IPS-20b (cell line): Measurements from ENCODE around the gene MYO1E.

ENCODE experiments used
- H3K27ac ChIP-seq: one replicate; pipeline ENCODE4 v1.5.1; 2013; ENCODE audit warnings: low read length
- H3K27me3 ChIP-seq: 2 replicates; pipeline ENCODE4 v1.6.1; 2013; ENCODE audit warnings: mild to moderate bottlenecking, low read length, inconsistent platforms; ENCODE audit not compliant: insufficient read depth
- H3K36me3 ChIP-seq: 2 replicates; pipeline ENCODE4 v1.6.1; 2013; ENCODE audit warnings: low read depth, mild to moderate bottlenecking, inconsistent platforms, low read length, moderate library complexity; ENCODE audit not compliant: insufficient read depth
- H3K4me1 ChIP-seq: 2 replicates; pipeline ENCODE4 v1.6.1; 2013; ENCODE audit warnings: mild to moderate bottlenecking, control low read depth, inconsistent platforms, low read length, moderate library complexity; ENCODE audit not compliant: insufficient read depth
- H3K4me3 ChIP-seq: 2 replicates; pipeline ENCODE4 v1.5.1; 2013; ENCODE audit warnings: mild to moderate bottlenecking, low read length, inconsistent platforms
- H3K9ac ChIP-seq: 2 replicates; pipeline ENCODE4 v1.6.1; 2013; ENCODE audit warnings: low read depth, mild to moderate bottlenecking, inconsistent platforms, low read length, moderate library complexity
- H3K9me3 ChIP-seq: 2 replicates; pipeline ENCODE4 v1.6.1; 2013; ENCODE audit warnings: mild to moderate bottlenecking, low read depth, low read length, inconsistent platforms; ENCODE audit not compliant: insufficient read depth

The MYO1E gene

DNA sequence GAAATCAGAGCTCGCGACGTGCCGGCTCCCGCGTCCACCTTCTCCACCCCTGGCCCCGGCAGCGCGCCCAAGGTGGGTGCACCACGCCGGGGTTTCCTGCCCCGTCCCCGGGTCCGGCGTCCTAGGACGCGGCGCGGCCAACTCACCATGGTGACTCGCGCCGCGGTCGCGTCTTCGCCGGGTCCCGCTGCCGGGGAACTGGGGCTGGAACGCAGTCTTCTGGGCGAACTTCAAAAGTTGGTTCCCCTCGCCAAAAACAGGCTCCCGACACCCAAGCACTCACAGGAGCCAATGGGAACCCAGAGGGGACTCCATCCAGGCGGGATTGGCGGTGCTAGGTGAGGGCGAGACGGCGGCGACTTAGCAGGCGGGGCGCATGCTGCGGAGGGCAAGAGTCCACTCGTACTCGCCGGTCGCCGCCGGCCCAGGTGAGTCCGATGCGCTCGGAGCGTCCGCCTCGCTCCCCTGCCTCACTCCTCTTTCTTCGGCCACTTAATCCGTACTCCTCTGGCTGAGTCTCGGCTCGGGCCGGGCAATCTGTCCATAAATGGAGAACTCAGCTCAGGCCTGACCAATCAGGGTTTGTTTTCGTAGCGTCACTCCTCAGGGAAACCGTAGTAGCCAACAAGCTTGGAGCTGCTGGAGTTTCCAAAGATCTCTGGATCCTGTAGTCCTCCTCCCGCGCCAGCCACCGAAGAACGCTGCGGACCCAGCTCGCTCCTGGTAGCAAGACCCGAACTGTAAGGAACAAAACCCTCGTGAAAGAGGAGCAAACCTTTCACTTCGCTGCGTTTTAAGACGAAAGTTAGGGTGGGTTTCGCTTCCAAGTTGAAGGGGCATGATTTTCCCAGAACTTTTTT, at the start of gene MYO1E:
Gene MYO1E, minus strand, starts transcription at position 520 of the 860 bp plus-strand sequence. Its CDS starts 371 bp downstream, at position 149.
- Histone ChIP-seq H3K9ac (peak within 1 kb of the TSS; percentile 87), H3K27ac (peak within 1 kb of the TSS; percentile 45), H3K27me3 (peaks cover 16% of the 10 kb centered on the region; the same call in 1 of the 2 replicates)

DNA sequence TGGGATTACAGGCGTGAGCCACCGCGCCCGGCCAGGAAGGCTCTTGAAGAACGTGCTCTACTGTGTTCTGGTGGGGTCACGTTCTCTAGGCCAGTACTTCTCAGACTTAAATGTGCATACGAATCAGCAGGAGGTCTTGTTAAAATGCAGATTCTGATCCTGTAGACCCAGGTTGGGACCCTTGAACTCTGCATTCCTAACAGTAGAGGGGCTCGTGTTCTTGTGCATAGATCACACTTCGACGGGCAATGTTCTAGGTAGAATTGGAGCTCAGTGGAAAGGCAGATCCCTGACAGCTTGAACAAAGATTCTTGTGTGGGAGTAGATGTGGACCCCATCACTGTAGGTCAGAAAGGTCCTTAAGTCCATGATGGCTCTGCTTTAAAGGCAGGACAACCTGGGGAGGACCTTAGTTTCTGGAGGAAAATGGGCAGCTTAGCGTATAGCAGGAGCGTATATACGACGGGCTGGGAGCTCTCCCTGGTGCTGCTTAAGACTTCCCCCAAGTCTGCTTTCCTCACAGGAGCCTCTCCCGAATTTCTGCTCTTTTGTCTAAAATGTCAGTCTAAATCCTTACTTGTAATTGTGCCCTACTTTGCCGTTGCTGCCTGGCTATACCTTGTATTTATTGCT, 48.4 kb upstream of the MYO1E start:
- Histone ChIP-seq H3K27ac (no peak overlapping the region), H3K27me3 (peaks cover 22% of the 10 kb centered on the region), H3K4me1 (peaks cover 5% of the 10 kb centered on the region; the same call in 1 of the 2 replicates), H3K36me3 (no peaks in the 10 kb centered on the region), H3K9me3 (no peaks in the 10 kb centered on the region), H3K4me3 (no peak overlapping the region), H3K9ac (no peak overlapping the region)

More for the DNA sequence above, at the start of gene MYO1E:
- peak within 1 kb of the TSS; percentile 75 for H3K4me3 ChIP-seq
- peaks cover 5% of the 10 kb centered on the region; the same call in 1 of the 2 replicates for H3K4me1 ChIP-seq
- no peaks in the 10 kb centered on the region for H3K9me3 ChIP-seq
- H3K36me3 ChIP-seq, result no peaks in the 10 kb centered on the region

GRCh38 chr15:59420108-59420507, 47.4 kb upstream of the MYO1E start:
- Histone ChIP-seq H3K27ac (no peak overlapping the region), H3K9me3 (no peaks in the 10 kb centered on the region), H3K36me3 (no peaks in the 10 kb centered on the region), H3K4me1 (peaks cover 5% of the 10 kb centered on the region; the same call in 1 of the 2 replicates), H3K4me3 (no peak overlapping the region; the same call in 1 of the 2 replicates), H3K9ac (no peak overlapping the region), H3K27me3 (peaks cover 22% of the 10 kb centered on the region)

GRCh38 chr15:59419170-59419569, 46.5 kb upstream of the MYO1E start:
- no peaks in the 10 kb centered on the region for H3K9me3 ChIP-seq
- peaks cover 16% of the 10 kb centered on the region for H3K27me3 ChIP-seq
- H3K4me1 ChIP-seq, result peaks cover 5% of the 10 kb centered on the region; the same call in 1 of the 2 replicates
- no peak overlapping the region for H3K9ac ChIP-seq
- no peak overlapping the region for H3K4me3 ChIP-seq
- no peaks in the 10 kb centered on the region for H3K36me3 ChIP-seq
- H3K27ac ChIP-seq, result no peak overlapping the region

DNA sequence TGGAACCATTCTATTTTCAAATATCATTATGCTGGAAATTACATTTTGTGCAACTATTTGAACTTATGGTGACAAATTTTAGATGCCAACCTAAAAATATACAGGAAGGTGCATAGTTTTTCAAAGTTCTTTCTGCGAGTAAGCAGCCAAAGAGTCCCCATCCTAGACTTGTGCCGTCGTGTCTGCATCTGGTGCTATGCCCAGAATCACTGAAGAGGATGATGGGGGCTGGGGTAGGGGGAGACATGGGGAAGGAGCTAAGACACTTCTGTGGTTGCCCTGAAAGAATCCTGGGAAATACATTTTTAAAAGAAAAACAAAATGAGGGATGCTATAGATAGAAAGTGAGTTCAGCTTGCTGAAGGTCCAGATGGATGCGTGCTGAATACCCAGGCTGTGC, 44.1 kb upstream of the MYO1E start:
- H3K36me3 ChIP-seq, result no peaks in the 10 kb centered on the region

GRCh38 chr15:59413577-59413976, 40.9 kb upstream of the MYO1E start:
- H3K9ac ChIP-seq, result no peak overlapping the region
- H3K27ac ChIP-seq, result no peak overlapping the region
- no peaks in the 10 kb centered on the region for H3K4me1 ChIP-seq
- no peak overlapping the region for H3K4me3 ChIP-seq
- no peaks in the 10 kb centered on the region for H3K36me3 ChIP-seq
- H3K27me3 ChIP-seq, result no peaks in the 10 kb centered on the region; the same call in 1 of the 2 replicates
- no peaks in the 10 kb centered on the region for H3K9me3 ChIP-seq

More for the DNA sequence above, 44.1 kb upstream of the MYO1E start:
- Histone ChIP-seq H3K27me3 (peaks cover 15% of the 10 kb centered on the region), H3K4me1 (peaks cover 5% of the 10 kb centered on the region; the same call in 1 of the 2 replicates), H3K9ac (no peak overlapping the region), H3K4me3 (no peak overlapping the region), H3K27ac (no peak overlapping the region), H3K9me3 (no peaks in the 10 kb centered on the region)

DNA sequence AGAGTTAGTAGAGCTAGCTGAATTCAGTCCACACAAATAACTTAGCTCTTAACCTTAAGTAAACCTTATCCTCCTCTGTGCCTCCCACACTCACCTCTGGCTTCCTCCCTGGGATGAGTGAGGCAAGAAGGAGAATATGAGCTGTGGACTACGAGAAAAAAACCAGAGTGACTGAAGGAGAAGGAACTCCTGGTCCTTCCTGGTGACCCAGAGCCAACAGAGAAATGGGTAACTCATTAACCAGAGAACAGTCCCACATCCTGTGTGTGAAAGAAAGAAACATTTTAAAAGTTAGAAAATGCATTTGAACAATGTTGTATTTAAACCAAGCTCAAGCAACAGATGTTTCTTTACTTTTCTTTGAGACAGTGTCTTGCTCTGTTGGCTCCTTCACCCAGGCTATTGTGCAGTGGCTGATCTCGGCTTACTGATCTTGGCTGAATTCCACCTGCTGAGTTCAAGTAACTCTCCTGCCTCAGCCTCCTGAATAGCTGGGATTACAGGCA, 37.8 kb upstream of the MYO1E start:
- H3K4me3 ChIP-seq, result no peak overlapping the region
- H3K9ac ChIP-seq, result no peak overlapping the region
- H3K27ac ChIP-seq, result no peak overlapping the region
- H3K36me3 ChIP-seq, result no peaks in the 10 kb centered on the region
- no peaks in the 10 kb centered on the region for H3K4me1 ChIP-seq
- no peaks in the 10 kb centered on the region for H3K9me3 ChIP-seq
- H3K27me3 ChIP-seq, result no peaks in the 10 kb centered on the region; the same call in 1 of the 2 replicates

- Histone ChIP-seq H3K4me1 (peaks cover 5% of the 10 kb centered on the region; the same call in 1 of the 2 replicates), H3K4me3 (no peak overlapping the region), H3K9me3 (no peaks in the 10 kb centered on the region), H3K9ac (no peak overlapping the region), H3K27ac (no peak overlapping the region), H3K27me3 (peaks cover 15% of the 10 kb centered on the region), H3K36me3 (no peaks in the 10 kb centered on the region)
Measured at GRCh38 chr15:59407946-59408345, 35.3 kb upstream of the MYO1E start.

GRCh38 chr15:59406446-59406845, 33.8 kb upstream of the MYO1E start:
- Histone ChIP-seq H3K4me3 (no peak overlapping the region), H3K4me1 (peaks cover 13% of the 10 kb centered on the region; the same call in 1 of the 2 replicates), H3K9ac (no peak overlapping the region), H3K27ac (no peak overlapping the region), H3K36me3 (no peaks in the 10 kb centered on the region), H3K9me3 (no peaks in the 10 kb centered on the region), H3K27me3 (peaks cover 19% of the 10 kb centered on the region)

GRCh38 chr15:59405079-59405478, 32.4 kb upstream of the MYO1E start:
- H3K9ac ChIP-seq, result no peak overlapping the region
- no peaks in the 10 kb centered on the region for H3K36me3 ChIP-seq
- H3K9me3 ChIP-seq, result no peaks in the 10 kb centered on the region
- H3K4me3 ChIP-seq, result no peak overlapping the region
- H3K4me1 ChIP-seq, result peaks cover 18% of the 10 kb centered on the region; the same call in 1 of the 2 replicates
- H3K27me3 ChIP-seq, result peaks cover 26% of the 10 kb centered on the region
- H3K27ac ChIP-seq, result no peak overlapping the region

DNA sequence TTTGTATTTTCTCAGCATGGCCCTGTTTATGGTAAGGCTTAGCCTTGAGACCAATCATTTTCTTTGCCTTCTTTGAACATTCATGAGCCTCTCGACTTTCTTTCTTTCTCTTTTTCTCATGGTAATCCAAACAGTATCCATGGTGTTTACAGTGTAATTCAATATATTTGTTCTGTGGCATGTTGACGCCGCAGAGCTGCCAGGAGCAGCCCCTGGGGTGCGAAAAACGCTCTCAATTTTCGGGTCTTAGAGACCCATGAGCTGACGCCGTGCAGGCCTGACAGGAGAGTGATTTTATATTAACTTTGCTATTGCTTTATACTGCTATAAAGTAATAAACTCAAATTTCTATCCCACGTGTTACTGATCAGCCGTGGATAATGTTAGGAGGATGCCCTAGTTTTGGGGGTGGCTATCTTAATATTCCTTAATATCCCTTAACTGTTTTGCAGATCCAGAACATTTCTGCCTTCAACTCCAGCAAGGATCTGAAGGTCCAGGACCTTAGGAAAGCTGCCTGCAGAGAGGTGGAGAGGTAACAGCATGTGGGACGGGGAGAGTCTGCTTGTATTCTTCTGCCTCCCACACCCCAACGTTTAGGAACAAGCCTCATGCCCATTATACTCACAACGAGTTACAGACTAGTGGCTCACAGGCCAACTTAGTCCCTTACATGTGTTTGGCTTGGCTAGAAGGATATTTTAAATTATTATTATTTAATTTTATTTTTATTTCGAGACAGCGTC, 29.3 kb upstream of the MYO1E start:
- no peaks in the 10 kb centered on the region for H3K36me3 ChIP-seq
- H3K4me1 ChIP-seq, result peaks cover 18% of the 10 kb centered on the region; the same call in 1 of the 2 replicates
- H3K9me3 ChIP-seq, result no peaks in the 10 kb centered on the region
- no peak overlapping the region for H3K4me3 ChIP-seq
- peaks cover 38% of the 10 kb centered on the region for H3K27me3 ChIP-seq
- no peak overlapping the region for H3K9ac ChIP-seq
- no peak overlapping the region for H3K27ac ChIP-seq
